ENCODE results near the gene PXK.
"Not testable (repeated sequence)": the region's sequence is repeated elsewhere in the genome, so short reads cannot be mapped to it uniquely, and the experiment has no call there.

The PXK gene

GRCh38 chr3:58419780-58420507, 87.3 kb downstream of the PXK start:
- DNase-seq (ENCODE audit: low spot score) = no peak

- DNase-seq (ENCODE audit: low spot score) = no peak
These were observed 88.3 kb downstream of the PXK start for GRCh38 chr3:58421004-58421403.

- DNase-seq (ENCODE audit: low spot score) = no peak
These were observed 90.1 kb downstream of the PXK start for GRCh38 chr3:58422756-58423325.

GRCh38 chr3:58424613-58425012, 91.9 kb downstream of the PXK start:
- no peak for DNase-seq (ENCODE audit: low spot score)

- DNase-seq (ENCODE audit: low spot score) = no peak
These were observed 93.1 kb downstream of the PXK start for GRCh38 chr3:58425782-58426181.

GRCh38 chr3:58427661-58428361, 95.1 kb downstream of the PXK start:
- no peak for DNase-seq (ENCODE audit: low spot score)

GRCh38 chr3:58429657-58430056, 97.0 kb downstream of the PXK start:
- DNase-seq (ENCODE audit: low spot score) = no peak

GRCh38 chr3:58432905-58433304, 100.2 kb downstream of the PXK start:
- no peak for DNase-seq (ENCODE audit: low spot score)

- peak; percentile 93 for DNase-seq (ENCODE audit: low spot score)
These were observed 100.9 kb downstream of the PXK start, which contains the start of gene PDHB for GRCh38 chr3:58433400-58434167. TSS of gene PDHB (minus strand) at chr3:58433832. CDS start at chr3:58433809, 23 bp downstream.

- DNase-seq (ENCODE audit: low spot score) = no peak
These were observed 101.4 kb downstream of the PXK start for GRCh38 chr3:58434168-58434504.

- DNase-seq (ENCODE audit: low spot score) = no peak
These were observed 101.8 kb downstream of the PXK start for GRCh38 chr3:58434511-58434910.

- DNase-seq (ENCODE audit: low spot score) = no peak
These were observed 102.3 kb downstream of the PXK start for GRCh38 chr3:58434990-58435389.

- not testable (repeated sequence) for DNase-seq (ENCODE audit: low spot score)
These were observed 104.6 kb downstream of the PXK start for GRCh38 chr3:58437276-58437675.

GRCh38 chr3:58440996-58441355, 108.3 kb downstream of the PXK start:
- not testable (repeated sequence) for DNase-seq (ENCODE audit: low spot score)

- no peak for DNase-seq (ENCODE audit: low spot score)
These were observed 109.1 kb downstream of the PXK start for GRCh38 chr3:58441514-58442450.

- DNase-seq (ENCODE audit: low spot score) = no peak
These were observed 119.5 kb downstream of the PXK start for GRCh38 chr3:58452176-58452575.

- DNase-seq (ENCODE audit: low spot score) = no peak
These were observed 126.5 kb downstream of the PXK start for GRCh38 chr3:58459160-58459559.

GRCh38 chr3:58462829-58463180, 130.1 kb downstream of the PXK start:
- DNase-seq (ENCODE audit: low spot score) = no peak

GRCh38 chr3:58463181-58463941, 130.7 kb downstream of the PXK start:
- peak; percentile 70 for DNase-seq (ENCODE audit: low spot score)

- no peak for DNase-seq (ENCODE audit: low spot score)
These were observed 131.2 kb downstream of the PXK start for GRCh38 chr3:58463942-58464271.

- no peak for DNase-seq (ENCODE audit: low spot score)
These were observed 132.2 kb downstream of the PXK start for GRCh38 chr3:58464866-58465265.
